H9 (cell line): ENCODE results near the gene ZNRF1. TPM values are rescaled to one million over a fixed set of nuclear protein-coding genes. Genes with fewer than 3 reads are reported as not detected.
A peak's percentile ranks its signal among the peaks of the same experiment; 100 is the strongest.

Source experiments
- DNase-seq: peaks from one replicate; pipeline ENCODE4 v3.0.0-alpha.2; 2017
- H2AFZ ChIP-seq: one replicate; pipeline ENCODE4 v1.6.1; 2013; ENCODE audit warnings: mild to moderate bottlenecking, low read length, control low read depth, moderate library complexity
- H2AK5ac ChIP-seq: 2 replicates; pipeline ENCODE4 v1.6.1; 2013; ENCODE audit warnings: low read length, control low read depth, mixed read lengths; ENCODE audit not compliant: insufficient read length
- H2BK120ac ChIP-seq: one replicate; pipeline ENCODE4 v1.6.1; 2013; ENCODE audit warnings: low read depth, mild to moderate bottlenecking, low read length, control low read depth, inconsistent platforms; ENCODE audit not compliant: poor library complexity, severe bottlenecking
- H2BK12ac ChIP-seq: 2 replicates; pipeline ENCODE4 v1.6.1; 2013; ENCODE audit warnings: low read length, control low read depth, mixed read lengths, low read depth; ENCODE audit not compliant: insufficient read length
- H2BK15ac ChIP-seq: 2 replicates; pipeline ENCODE4 v1.6.1; 2013; ENCODE audit warnings: low read depth, low read length, control low read depth
- H2BK20ac ChIP-seq: one replicate; pipeline ENCODE4 v1.6.1; 2013; ENCODE audit warnings: low read depth, mild to moderate bottlenecking, low read length, control low read depth, inconsistent platforms; ENCODE audit not compliant: poor library complexity, severe bottlenecking
- H2BK5ac ChIP-seq: 2 replicates; pipeline ENCODE4 v1.6.1; 2013; ENCODE audit warnings: low read length, control low read depth, mixed read lengths; ENCODE audit not compliant: insufficient read length
- H3K14ac ChIP-seq: 2 replicates; pipeline ENCODE4 v1.6.1; 2013; ENCODE audit warnings: low read length, control low read depth; ENCODE audit not compliant: insufficient read depth
- H3K18ac ChIP-seq: 2 replicates; pipeline ENCODE4 v1.6.1; 2013; ENCODE audit warnings: low read depth, mild to moderate bottlenecking, mixed read lengths, low read length, control low read depth; ENCODE audit not compliant: insufficient read length
- H3K23ac ChIP-seq: 2 replicates; pipeline ENCODE4 v1.6.1; 2013; ENCODE audit warnings: low read length, control low read depth, mixed read lengths, low read depth; ENCODE audit not compliant: insufficient read length
- H3K23me2 ChIP-seq: 2 replicates; pipeline ENCODE4 v1.6.1; 2013; ENCODE audit warnings: low read depth, mild to moderate bottlenecking, mixed read lengths, low read length, control low read depth; ENCODE audit not compliant: insufficient read length, poor library complexity, severe bottlenecking
- H3K27ac ChIP-seq: 2 replicates; pipeline ENCODE4 v1.5.1; 2013; ENCODE audit warnings: low read length, control low read depth, mixed read lengths, low read depth; ENCODE audit not compliant: insufficient read length
- H3K27me3 ChIP-seq: 2 replicates; pipeline ENCODE4 v1.6.1; 2013; ENCODE audit warnings: low read length, control low read depth, inconsistent platforms; ENCODE audit not compliant: insufficient read depth
- H3K4ac ChIP-seq: 2 replicates; pipeline ENCODE4 v1.6.1; 2013; ENCODE audit warnings: low read depth, mild to moderate bottlenecking, control low read depth, inconsistent platforms, low read length, moderate library complexity
- H3K4me1 ChIP-seq: 2 replicates; pipeline ENCODE4 v1.6.1; 2013; ENCODE audit warnings: low read length, control low read depth, inconsistent platforms; ENCODE audit not compliant: insufficient read depth
- H3K4me2 ChIP-seq: 2 replicates; pipeline ENCODE4 v1.6.1; 2013; ENCODE audit warnings: low read length, control low read depth, mixed read lengths; ENCODE audit not compliant: insufficient read length, insufficient read depth
- H3K56ac ChIP-seq: 2 replicates; pipeline ENCODE4 v1.6.1; 2013; ENCODE audit warnings: low read depth, mild to moderate bottlenecking, mixed read lengths, low read length, control low read depth; ENCODE audit not compliant: insufficient read length
- H3K79me1 ChIP-seq: 2 replicates; pipeline ENCODE4 v1.6.1; 2013; ENCODE audit warnings: low read depth, mild to moderate bottlenecking, moderate library complexity, low read length, control low read depth, inconsistent platforms; ENCODE audit not compliant: insufficient read depth, poor library complexity, severe bottlenecking
- H3K79me2 ChIP-seq: 2 replicates; pipeline ENCODE4 v1.6.1; 2013; ENCODE audit warnings: low read length, control low read depth, inconsistent platforms; ENCODE audit not compliant: insufficient read depth
- H3K9ac ChIP-seq: 2 replicates; pipeline ENCODE4 v1.6.1; 2013; ENCODE audit warnings: low read length, control low read depth, mixed read lengths; ENCODE audit not compliant: insufficient read length; ENCODE audit errors: extremely low read depth
- H3K9me3 ChIP-seq: one replicate; pipeline ENCODE4 v1.6.1; 2013; ENCODE audit warnings: low read depth, low read length, inconsistent platforms; ENCODE audit not compliant: control insufficient read depth
- H3T11ph ChIP-seq: one replicate; pipeline ENCODE4 v1.6.1; 2013; ENCODE audit warnings: mild to moderate bottlenecking, low read length, control low read depth, inconsistent platforms
- H4K20me1 ChIP-seq: one replicate; pipeline ENCODE4 v1.6.1; 2013; ENCODE audit not compliant: control insufficient read depth, insufficient read length, insufficient read depth
- H4K5ac ChIP-seq: 2 replicates; pipeline ENCODE4 v1.6.1; 2013; ENCODE audit warnings: low read depth, mild to moderate bottlenecking, mixed read lengths, low read length, control low read depth; ENCODE audit not compliant: insufficient read length
- H4K8ac ChIP-seq: replicated peaks from 2 replicates; pipeline ENCODE4 v1.6.1; 2013; ENCODE audit warnings: low read length, control low read depth, mixed read lengths, low read depth; ENCODE audit not compliant: insufficient read length
- H4K91ac ChIP-seq: 2 replicates; pipeline ENCODE4 v1.6.1; 2013; ENCODE audit warnings: low read depth, mild to moderate bottlenecking, moderate library complexity, mixed read lengths, low read length, control low read depth; ENCODE audit not compliant: insufficient read length
- H3K27ac Mint-ChIP-seq, 3 experiments: 2 replicates in 2 of 3; 3 replicates in 1 of 3; pipeline ENCODE4 v1.8.0; 2020 to 2021; ENCODE audit warnings: mixed read lengths in 3 of 3, mild to moderate bottlenecking in 1 of 3, moderate library complexity in 1 of 3
- H3K27me3 Mint-ChIP-seq: 2 replicates; pipeline ENCODE4 v1.8.0; 2021; ENCODE audit warnings: low read depth, mild to moderate bottlenecking, moderate library complexity, mixed read lengths
- H3K36me3 Mint-ChIP-seq, 3 experiments: 2 replicates in 2 of 3; 3 replicates in 1 of 3; pipeline ENCODE4 v1.8.0; 2020 to 2021; ENCODE audit warnings: low read depth in 3 of 3, mixed read lengths in 3 of 3; ENCODE audit not compliant: insufficient read depth in 1 of 3
- H3K4me1 Mint-ChIP-seq, 2 experiments: 2 replicates each; pipeline ENCODE4 v1.8.0; 2020; ENCODE audit warnings: mixed read lengths in 2 of 2
- H3K4me3 Mint-ChIP-seq, 2 experiments: 2 replicates in 1 of 2; 3 replicates in 1 of 2; pipeline ENCODE4 v1.8.0; 2020 to 2021; ENCODE audit warnings: mild to moderate bottlenecking in 2 of 2, mixed read lengths in 2 of 2, moderate library complexity in 1 of 2
- H3K9me3 Mint-ChIP-seq, 2 experiments: 2 replicates in 1 of 2; 3 replicates in 1 of 2; pipeline ENCODE4 v1.8.0; 2020; ENCODE audit warnings: mild to moderate bottlenecking in 2 of 2, mixed read lengths in 2 of 2, moderate library complexity in 1 of 2
- CTCF ChIP-seq: fragments of 200-600 bp; sonication (generic); conservative IDR thresholded peaks from 3 replicates; pipeline ENCODE4 v1.8.0; 2021; ENCODE audit warnings: antibody characterized with exemption, mild to moderate bottlenecking
- WGBS: extraction: QIAGEN DNeasy Blood & Tissue Kit; methylation state at CpG from one replicate; pipeline ENCODE4 v1.1.7; 2013; ENCODE audit warnings: missing lambda C conversion rate, low lambda C conversion rate, mixed read lengths; ENCODE audit not compliant: insufficient read length; ENCODE audit errors: extremely low coverage; 5-methylcytosine and 5-hydroxymethylcytosine counted together
- total RNA-seq: library from RNA; stranded (reverse); gene quantifications from 2 replicates; pipeline ENCODE4 v1.2.1, GENCODE V29; 2021

Gene ZNRF1
- total RNA-seq, 1 experiment from 2014 or later = 49.6 TPM

- Histone ChIP-seq H3K23ac (no peak overlapping the region), H3K23me2 (no peaks in the 10 kb centered on the region), H3K4me2 (peak overlapping the region; percentile 4), H4K20me1 (no peaks in the 10 kb centered on the region), H3K9me3 (no peaks in the 10 kb centered on the region), H4K8ac (no peak overlapping the region), H4K91ac (no peak overlapping the region), H3K18ac (no peak overlapping the region), H3K27me3 (no peaks in the 10 kb centered on the region), H2BK12ac (no peak overlapping the region), H2BK15ac (no peak overlapping the region), H3K79me1 (no peaks in the 10 kb centered on the region), H2BK120ac (no peak overlapping the region), H2AK5ac (no peak overlapping the region), H3T11ph (no peak overlapping the region), H3K56ac (no peak overlapping the region), H3K4ac (no peak overlapping the region), H3K9ac (no peak overlapping the region), H2BK5ac (no peak overlapping the region), H2AFZ (no peak overlapping the region), H3K4me1 (peaks cover 6% of the 10 kb centered on the region; the same call in 1 of the 2 replicates), H3K79me2 (no peaks in the 10 kb centered on the region), H3K14ac (no peak overlapping the region), H4K5ac (no peak overlapping the region), H2BK20ac (no peak overlapping the region), H3K27ac (no peak overlapping the region)
- Mint-ChIP-seq H3K27ac (peak overlapping the region; percentile 35 to 88 (median 85); a peak in 5 of 7 replicates), H3K36me3 (peaks cover 1 to 12% (median 12%) of the 10 kb centered on the region in 3 experiments; a peak in 5 of 7 replicates), H3K9me3 (no peaks in the 10 kb centered on the region), H3K27me3 (peaks cover 4% of the 10 kb centered on the region; the same call in 1 of the 2 replicates), H3K4me1 (peaks cover 39 to 57% of the 10 kb centered on the region in 2 experiments), H3K4me3 (peak overlapping the region; percentile 40 to 58)
- peak; percentile 92 for TF ChIP-seq CTCF
- no CpG with 5 or more reads among the region's 28 CpGs for WGBS
- peak; percentile 89 for DNase-seq
These were observed 112.1 kb downstream of the ZNRF1 start for GRCh38 chr16:75110637-75111513.
